ENCODE measurements around the gene DHRS7C.
A peak's percentile ranks its signal among the peaks of the same experiment; 100 is the strongest.

Gene DHRS7C

DNA sequence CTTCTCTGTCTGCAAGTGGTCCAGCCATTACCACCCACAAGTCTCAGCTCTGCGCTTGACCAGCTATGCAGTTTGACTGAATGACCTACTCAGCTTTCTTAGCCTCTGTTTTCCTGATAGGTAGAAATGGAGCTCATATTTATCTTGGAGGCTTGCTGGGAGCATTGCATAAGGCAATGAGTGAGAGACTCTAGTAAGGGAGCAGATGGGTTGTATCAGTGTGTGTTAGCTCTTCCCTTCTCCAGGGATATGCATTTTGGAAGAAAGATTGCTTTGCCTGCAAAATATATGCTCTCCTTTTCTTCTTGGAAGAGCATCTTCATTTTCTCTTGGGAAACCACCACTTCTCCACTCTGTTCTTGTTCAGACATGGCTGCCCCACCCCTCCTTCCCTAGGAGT is 26.1 kb downstream of the DHRS7C start:
- DNase-seq (ENCODE audit: low read depth): no peak

DNA sequence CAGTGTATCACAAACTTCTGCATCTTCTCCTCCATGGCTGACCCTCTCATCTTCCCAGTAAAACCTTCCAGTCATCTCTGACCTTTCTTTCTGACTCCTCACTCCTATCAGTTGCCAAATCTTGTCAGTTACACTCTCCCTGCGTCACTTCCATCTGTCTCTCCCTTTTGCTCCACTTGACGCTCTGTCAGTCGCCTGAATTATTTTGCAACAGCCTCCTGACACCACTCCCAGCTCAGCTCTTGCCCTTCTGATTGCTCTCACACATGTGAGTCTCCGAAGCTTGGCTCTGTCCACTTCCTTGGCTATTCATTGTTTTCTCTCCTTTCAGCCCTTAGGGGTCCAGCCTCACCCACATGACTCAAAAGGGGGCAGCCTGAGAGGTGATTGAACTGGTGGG is 27.7 kb downstream of the DHRS7C start:
- DNase-seq (ENCODE audit: low read depth): no peak

DNA sequence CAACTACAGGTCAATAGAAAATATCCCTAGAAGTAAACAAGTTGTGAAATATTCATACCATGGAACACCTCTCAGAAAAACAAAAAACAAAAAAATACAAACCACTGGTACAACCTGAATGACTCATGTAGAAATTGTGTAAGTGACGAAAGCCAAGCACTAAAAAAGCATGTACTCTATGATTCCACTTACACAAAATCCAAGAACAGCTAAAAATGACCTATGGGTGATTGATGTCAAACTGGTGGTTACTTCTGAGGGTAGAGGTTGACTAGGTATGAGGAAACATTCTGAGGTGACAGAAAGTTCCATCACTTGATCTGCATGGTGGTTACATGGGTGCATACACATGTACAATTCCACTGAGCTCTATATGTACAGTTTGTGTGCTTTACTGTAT is 31.1 kb downstream of the DHRS7C start:
- no peak for DNase-seq (ENCODE audit: low read depth)

DNA sequence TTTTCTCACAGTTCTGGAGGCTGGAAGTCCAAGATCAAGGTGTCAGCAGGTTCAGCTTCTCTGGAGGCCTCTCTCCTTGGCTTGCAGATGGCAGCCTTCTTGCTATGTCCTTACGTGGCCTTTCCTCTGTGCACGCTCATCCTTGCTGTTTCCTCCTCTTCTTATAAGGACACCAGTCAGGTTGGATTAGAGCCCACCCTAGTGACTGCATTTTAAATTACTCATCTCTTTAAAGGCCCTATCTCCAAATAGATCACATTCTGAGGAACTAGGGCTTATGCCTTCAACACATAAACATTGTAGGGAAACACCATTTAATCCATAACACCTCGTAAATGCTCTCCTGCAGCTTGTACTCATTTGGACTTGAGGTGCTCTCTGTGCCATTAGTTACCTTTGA is 36.3 kb downstream of the DHRS7C start:
- DNase-seq (ENCODE audit: low read depth): no peak

DNA sequence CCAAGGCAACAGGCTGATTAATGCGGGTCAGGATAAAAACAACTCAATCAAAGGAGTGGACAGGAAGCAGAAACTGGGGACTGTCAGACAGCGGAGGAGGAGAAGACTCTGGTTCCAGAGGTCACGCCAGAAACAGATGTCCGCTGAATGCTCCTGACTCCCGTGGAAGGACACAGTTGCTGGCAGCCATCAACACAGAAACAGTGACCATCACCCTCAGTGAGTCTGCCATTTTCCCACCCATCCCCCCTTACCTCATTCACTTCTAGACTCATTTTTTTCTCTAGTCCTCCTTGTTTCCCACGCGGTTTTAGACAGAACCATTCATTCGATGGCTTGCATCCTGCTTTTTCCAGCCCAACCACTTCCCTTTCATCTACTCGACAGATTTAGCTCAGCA is 40.9 kb downstream of the DHRS7C start:
- no peak for DNase-seq (ENCODE audit: low read depth)

DNA sequence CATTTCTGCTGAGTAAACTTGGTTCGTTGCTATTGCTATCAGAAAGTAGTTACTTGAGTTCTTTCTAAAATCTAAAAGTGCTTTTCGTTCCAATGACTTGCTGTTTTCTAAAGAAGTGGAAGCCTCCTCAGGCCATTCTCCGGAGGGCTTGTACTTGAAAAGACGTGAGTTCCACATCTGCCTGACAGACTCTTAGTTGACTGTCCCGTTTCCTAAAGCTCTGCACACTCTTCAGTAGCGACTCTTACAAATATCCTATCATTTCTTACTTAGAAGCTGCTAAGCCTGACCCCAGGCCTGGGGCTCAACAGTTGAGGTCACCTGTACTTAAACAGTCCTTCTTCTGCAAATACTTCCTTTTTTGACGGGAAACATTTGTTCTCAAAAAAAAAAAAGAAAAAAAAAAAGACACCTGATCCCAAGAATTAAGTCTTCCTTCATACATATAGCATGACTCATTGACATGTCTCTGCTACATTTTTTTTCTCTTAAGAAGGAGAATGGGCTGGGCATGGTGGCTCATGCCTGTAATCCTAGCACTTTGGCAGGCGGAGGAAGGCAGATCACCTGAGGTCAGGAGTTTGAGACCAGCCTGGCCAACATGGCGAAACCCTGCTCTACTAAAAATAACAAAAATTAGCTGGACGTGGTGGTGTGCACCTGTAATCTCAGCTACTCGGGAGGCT is 61.5 kb downstream of the DHRS7C start:
- no peak for DNase-seq (ENCODE audit: low read depth)

DNA sequence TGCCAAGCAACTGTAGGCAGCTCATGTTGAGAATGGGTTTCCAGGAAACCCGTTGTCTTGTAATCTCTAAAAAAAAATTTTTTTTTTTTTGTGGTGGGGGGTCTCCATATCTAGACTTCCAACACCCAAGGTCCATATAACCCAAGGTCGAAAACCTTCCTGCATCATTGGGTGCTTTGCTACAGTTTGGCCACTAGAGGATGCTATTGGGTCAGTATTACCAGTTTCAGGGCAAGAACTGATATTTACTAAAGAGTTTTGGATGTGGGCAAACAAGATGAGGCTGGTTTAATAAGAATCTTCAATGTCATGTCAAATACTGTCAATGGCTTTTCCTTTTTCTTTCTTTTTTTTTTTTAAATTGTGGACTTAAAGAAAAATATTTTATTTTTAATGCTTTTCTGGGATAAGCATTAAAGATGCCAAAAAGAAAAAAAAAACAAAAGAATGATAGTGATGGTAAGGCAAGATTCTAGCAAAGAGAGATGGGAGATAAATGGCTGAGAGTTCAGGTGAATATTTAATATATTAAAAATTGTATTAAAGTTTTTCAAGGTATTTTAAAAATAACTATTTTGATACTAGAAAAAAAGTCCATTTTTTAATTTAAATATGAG is 62.2 kb downstream of the DHRS7C start:
- peak; percentile 15 for DNase-seq (ENCODE audit: low read depth)

DNA sequence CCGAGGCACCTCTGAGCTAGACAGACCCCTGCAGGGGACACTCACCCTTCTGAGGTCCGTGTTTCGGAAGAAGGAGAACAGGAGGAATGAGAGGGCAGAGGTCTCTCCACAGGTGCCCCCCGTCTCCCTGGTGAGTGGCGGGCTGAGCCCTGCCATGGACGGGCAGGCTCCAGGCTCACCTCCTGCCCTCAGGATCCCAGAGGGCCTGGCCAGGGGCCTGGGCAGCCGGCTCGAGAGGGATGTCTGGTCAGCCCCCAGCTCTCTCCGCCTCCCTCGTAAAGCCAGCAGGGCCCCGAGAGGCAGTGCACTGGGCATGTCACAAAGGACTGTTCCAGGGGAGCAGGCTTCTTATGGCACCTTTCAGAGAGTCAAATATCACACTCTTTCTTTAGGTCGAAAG is 62.8 kb downstream of the DHRS7C start:
- no peak for DNase-seq (ENCODE audit: low read depth)

DNA sequence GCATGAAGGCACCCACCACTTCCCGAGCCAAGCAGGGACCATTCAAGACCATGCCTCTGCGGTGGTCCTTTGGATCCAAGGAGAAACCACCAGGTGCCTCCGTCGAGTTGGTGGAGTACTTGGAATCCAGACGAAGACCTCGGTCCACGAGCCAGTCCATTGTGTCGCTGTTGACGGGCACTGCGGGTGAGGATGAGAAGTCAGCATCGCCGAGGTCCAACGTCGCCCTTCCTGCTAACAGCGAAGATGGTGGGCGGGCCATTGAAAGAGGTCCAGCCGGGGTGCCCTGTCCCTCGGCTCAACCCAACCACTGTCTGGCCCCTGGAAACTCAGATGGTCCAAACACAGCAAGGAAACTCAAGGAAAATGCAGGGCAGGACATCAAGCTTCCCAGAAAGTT is 63.4 kb downstream of the DHRS7C start:
- no peak for DNase-seq (ENCODE audit: low read depth)

DNA sequence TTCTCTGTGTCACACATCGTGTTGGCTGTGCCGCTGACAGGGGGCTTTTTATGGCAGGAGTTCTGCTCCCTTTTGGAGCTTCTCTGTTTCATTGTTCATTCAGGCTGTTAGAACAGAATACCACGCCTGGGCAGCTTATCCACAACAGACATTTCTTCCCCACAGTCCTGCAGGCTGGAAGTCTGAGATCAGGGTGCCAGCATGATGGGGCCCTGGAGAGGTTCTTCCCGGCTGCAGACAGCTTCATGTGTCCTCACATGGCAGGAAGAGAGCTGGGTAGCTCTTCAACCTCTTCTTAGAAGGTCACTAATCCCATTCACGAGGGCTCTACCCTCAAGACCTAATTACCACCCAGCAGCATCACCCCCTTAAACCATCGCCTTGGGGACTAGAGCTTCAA is 65.1 kb downstream of the DHRS7C start:
- no peak for DNase-seq (ENCODE audit: low read depth)

DNA sequence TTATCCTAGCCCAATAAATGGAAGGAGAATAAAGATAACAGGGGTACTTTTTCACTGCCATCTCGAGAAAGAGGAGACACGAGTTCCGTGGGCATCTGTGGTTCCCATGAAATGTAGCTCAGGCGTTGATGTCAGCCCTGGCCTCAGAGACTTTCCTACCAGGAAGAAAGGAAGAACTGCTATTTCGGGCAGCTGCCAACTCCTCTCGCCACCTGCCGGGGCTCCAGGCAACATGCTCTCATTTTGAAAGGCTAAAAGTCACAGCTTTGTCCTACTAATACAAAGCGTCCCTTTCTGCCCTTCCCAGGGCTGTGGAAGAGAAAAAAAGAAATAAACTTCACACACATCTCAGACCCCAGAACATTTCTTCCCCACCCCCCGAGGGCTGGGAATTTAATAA is 65.8 kb downstream of the DHRS7C start:
- DNase-seq (ENCODE audit: low read depth): no peak

Measured in HS-5 (cell line).